Suppressor macrophage (primary cell): Measurements from ENCODE around the gene TRIM67.
"Not testable (repeated sequence)": the region's sequence is repeated elsewhere in the genome, so short reads cannot be mapped to it uniquely, and the experiment has no call there.

Experiments
- DNase-seq, 4 experiments: peaks; one replicate each; pipeline ENCODE4 v3.0.0-alpha.2; 2020 to 2022

TRIM67 gene

DNA sequence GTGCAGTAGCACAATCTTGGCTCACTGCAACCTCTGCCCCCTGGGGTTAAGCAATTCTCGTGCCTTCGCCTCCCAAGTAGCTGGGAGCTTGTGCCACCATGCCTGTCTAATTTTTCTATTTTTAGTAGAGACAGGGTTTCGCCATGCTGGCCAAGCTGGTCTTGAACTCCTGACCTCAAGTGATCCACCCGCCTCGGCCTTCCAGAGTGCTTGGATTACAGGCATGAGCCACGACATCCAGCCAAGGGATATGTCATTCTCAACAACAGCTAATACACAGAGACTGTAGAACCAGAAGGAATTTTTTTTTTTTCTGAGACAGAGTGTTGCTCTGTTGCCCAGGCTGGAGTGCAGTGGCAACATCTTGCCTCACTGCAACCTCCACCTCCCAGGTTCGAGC is 3.7 kb upstream of the TRIM67 start:
- DNase-seq: not testable (repeated sequence)

DNA sequence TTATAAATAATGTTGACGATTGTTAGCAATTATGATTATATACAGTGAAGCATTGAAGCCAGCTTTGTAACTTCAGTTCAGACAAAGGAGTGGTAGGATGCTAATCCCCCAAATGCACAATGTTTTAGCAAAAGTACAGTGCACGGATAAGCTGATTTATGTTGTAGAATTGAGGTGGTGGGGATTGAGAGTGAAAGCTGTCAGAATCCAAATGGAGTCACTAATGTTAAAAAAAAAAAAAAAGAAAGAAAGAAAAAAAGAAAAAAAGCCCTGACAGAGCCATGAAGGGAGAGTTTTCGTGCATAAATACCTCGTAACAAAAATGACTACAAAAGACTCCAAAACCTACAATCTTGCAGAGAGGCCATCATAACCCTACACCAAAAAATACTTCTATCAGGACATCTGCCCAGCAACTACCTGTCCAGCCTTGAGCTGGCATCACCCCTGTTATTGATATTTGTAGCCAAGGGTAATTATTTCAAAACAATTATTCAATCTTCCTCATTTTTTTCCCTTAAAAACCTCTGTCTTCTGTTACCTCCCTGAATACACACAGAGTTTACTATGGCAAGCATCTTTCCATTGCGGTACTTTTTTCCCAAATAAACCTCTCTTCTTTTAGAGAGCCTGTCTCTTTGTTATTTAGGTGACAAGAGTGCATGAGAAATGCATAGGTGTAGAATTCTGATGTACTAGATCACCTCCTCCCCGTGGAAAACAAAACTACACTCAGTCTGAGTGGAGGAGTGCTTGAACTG is 2.5 kb upstream of the TRIM67 start:
- DNase-seq: no peak

DNA sequence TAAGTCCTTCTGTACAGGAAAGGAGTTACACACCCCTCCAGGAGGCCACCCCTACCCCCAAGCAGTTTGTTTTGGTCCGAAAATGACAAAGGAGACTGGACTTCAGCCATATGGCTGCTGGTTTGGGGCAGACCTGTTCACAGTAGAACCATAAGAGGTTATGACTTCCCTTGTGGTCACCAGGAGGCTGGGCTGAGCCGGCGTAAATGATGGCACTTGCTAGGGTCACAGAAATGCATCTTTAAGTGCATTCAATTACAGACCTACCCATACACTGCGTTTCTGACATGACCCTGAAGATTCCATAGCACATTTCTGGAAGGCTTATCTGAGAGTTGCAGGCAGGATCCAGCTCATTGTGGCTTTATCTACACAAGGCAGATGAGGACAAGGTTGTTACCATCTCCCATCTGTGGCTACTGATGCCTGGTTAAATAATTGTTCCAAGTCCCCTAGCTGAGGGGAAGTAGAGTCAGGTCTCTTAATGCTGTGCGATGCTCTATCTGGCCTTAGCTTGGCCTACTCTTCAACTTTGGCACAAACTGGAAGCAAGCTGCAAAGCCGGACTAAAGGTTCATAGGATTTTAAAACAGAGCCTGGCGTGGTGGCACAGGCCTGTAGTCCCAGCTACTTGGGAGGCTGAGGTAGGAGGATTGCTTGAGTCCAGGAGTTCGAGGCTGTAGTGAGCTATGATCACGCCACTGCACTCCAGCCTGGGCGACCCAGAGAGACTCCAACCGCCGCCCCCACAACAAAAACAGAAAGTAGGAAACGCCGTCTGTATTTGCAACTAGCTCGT is 1.7 kb upstream of the TRIM67 start:
- no peak for DNase-seq

DNA sequence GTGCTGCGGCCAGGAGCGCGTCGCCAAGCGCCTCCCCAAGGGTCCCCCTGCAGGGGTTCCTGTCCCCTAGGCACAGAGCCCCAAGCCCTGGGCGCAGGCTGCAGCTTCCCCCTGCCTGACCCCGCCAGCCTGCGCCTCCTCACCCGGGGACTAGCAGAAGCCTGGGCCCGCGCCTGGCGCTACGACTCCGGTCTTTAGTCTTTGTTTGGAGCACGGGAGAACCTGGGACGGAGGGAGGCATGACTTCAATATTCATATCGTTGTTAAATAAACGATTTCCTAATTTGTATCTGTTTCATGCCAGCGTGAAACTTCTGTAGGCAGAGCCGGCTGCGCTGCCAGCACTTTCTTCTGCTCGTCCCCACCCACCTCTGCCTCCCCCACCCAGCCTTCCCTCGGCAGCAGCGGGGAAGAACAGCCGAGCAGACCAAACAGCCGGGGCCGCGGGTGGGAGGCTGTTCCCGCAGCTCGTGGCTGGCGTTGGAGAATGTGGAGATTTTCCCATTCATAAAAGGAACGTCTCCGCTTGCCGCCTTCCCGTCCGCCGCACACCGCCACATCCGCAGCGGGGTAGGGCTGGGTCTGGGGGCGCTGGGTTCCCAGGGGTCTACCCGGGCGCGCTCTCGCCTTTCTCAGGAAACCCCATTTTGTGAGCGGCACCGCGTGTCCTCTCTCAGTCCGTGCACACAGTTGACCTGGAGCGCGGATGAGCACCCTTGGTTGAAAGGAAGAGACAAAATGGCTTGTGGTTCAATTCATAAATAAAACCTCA is 777 bp upstream of the TRIM67 start:
- DNase-seq: peak in 2 of 4 experiments; percentile 7 to 24

DNA sequence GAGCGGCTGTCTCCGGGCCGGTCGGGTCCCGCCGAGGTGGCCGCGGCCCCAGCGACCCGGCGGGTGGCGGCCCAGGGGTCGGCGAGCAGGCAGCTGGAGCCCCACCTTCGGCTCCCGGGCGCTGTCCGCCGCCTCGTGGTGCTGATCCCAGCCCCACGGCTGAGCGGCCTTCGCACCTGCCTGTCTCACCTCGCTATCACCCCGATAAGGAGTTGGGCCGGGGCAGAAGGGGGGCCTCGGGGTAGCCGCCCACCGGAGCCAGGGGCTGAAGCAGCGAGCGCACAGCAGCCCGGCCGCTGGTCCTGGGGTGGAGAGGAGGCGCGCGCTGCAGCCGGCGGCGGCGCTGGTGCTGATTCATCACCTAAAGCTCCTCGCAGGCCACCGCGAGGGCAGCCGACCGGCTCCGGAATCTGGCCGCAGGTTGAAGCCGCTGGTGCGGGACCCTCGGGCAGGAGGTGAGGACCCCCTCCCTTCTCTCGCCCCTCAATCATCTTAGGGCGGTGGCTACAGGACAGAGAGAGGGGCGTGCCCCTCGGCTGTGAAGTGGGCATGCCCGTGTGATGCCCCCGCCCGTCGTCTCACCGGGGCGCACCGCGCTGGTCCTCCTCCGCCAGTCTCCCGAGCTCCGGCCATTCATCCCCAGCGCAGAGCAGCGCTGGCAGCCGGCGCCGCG is 575 bp downstream of the TRIM67 start:
- DNase-seq: peak in 2 of 4 experiments; percentile 34 to 48

DNA sequence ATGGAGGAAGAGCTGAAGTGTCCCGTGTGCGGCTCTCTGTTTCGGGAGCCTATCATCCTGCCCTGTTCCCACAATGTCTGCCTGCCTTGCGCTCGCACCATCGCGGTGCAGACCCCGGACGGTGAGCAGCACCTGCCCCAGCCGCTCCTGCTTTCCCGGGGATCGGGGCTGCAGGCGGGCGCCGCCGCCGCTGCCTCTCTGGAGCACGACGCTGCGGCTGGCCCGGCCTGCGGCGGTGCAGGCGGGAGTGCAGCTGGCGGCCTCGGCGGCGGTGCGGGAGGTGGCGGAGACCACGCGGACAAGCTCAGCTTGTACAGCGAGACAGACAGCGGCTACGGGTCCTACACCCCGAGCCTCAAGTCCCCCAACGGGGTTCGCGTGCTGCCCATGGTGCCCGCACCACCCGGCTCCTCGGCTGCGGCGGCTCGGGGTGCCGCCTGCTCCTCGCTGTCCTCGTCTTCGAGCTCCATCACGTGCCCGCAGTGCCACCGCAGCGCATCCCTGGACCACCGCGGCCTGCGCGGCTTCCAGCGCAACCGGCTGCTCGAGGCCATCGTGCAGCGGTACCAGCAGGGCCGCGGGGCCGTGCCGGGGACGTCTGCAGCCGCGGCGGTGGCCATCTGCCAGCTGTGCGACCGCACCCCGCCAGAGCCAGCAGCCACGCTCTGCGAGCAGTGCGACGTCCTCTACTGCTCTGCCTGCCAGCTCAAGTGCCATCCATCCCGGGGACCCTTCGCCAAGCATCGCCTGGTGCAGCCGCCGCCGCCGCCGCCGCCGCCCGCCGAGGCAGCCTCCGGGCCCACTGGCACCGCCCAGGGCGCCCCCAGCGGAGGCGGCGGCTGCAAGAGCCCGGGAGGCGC is 1.3 kb downstream of the TRIM67 start:
- DNase-seq: no peak

DNA sequence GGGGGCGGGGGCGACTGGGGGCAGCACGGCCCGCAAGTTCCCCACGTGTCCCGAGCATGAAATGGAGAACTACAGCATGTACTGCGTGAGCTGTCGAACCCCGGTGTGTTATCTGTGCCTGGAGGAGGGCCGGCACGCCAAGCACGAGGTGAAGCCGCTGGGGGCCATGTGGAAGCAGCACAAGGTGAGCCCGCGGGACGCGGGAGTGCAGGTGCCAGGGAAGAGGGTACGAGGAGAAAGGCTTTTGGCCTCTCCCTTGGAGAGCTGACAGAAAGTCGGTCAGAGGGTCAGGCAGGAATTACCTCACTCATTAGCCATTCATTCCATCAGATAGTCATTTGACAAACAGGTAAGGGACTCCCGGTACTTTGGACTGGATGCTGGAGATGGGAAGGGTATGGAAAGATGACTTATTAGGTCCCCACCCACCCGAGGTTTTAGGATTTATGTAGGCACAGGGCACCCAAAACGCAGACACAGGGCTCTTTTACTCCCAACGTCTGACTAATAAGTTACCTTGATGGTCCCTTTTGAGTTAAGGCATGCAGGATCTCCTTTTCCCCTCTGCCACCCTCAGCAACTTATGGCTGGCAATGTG is 2.1 kb downstream of the TRIM67 start:
- DNase-seq: peak in 1 of 4 experiments; percentile 7

DNA sequence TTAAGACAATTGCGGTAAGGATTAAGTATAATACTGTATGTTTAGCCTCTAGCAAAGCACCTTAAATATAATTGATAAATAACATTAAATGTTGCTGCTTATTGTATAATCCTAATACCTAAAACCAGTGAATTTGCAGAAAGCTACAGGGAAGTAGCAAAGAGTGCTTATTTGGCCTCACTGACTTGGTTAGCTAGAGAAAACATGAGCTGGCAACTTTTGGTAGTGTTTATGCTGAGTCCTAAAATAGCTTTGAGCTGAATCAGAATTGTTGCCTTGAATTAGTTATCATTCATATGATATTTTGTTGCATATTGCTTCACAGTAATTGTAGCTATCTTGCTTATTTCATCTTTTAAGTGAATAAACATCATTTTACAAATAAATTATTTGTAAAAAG is 3.5 kb downstream of the TRIM67 start:
- DNase-seq: peak in 1 of 4 experiments; percentile 11

DNA sequence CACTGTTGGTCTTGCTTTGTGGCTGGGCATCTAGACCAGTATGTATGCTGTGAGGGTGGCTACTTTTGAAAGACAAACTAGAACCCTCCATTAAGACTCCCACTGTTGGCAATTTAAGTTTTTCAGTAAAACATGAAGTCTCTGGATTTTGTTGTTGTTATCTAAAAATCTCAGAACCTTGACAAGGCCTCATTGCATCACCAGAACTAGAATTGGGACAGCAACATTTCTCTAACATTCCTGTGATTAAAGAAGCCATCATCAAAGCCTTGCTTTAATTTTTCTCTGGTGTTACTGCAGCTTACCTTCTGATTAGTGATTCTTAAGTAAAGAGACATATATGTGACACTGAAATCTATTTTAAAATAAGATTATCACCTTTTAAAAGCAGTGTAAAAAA is 4.5 kb downstream of the TRIM67 start:
- DNase-seq: no peak

DNA sequence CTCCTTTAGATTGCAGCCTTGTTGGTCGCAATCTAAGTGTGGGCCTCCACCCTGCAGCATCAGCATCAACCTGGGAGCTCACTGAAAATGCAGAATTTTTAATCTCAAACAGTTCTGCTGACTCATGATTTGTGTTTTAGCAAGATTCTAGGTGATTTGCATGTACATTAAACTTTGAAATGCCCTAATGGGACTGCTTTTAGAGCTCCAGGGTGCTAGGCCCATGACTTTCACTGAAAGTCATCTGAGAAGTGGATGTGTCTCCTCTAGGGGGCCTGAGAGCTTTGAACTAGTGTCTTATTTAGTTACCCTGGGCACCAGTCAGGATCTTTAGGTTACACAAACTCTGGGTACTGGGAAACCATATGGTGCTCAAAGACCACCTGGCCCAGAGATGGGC is 9.0 kb downstream of the TRIM67 start:
- DNase-seq: peak in 1 of 4 experiments; percentile 10

DNA sequence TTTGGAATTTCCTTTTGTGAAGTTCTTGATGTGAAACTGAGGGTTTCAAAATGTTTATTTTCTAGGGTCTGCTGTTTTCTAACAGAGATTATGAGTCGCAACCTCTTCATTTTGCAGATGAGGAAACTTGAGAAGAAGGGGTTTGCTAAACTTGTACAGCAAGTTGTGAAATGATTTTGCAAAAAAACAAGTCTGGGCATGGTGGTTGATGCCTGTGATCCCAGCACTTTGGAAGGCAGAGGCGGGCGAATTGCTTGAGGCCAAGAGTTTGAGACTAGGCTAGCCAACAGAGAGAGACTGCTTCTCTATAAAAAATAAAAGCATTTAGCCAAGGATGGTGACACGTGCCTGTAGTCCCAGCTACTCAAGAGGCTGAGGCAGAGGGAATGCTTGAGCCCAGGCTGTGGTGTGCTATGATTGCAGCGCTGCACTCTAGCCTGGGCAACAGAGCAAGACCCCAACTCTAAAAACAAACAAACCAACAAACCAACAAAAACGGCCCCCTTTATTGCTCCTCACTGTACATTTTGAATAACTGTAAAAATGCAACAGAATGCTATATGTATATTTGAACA is 9.9 kb downstream of the TRIM67 start:
- DNase-seq: peak in 1 of 4 experiments; percentile 5

DNA sequence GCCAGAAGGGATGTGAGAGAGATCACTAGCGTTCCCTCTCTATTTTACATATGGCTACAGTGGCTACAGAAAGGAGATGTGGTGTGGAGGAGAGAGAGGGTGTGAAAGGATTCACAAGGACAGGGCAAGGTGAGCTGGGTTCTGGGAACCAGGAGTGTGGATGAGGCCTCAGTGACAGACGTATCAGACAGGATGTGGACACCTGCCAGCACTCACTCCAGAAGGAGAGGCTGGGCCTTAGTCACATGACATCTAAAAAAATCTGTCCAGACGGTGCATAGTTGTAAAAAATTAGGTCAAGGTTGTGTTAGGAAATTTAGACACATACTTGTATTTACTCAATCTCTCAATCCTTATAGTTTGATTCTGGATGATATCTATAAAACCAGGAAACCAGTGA is 10.6 kb downstream of the TRIM67 start:
- DNase-seq: no peak

DNA sequence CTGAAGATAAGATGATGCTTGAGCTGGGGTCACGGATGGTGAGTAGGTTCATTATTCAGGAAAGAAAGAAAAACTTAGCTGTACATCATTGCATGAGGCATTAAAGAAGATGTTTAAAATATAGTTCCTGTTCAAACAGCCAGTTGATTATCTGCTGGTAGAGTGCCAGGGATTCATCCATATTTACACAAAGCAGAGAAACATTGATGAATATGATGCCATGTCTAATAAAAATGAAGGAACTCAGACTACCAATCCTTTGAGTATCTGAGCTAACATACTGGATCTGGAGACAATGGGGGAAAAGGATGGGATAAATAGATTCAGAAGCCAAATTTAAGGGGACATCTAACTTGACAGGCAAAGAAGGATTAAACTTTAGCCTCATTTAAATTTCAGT is 14.6 kb downstream of the TRIM67 start:
- no peak for DNase-seq

DNA sequence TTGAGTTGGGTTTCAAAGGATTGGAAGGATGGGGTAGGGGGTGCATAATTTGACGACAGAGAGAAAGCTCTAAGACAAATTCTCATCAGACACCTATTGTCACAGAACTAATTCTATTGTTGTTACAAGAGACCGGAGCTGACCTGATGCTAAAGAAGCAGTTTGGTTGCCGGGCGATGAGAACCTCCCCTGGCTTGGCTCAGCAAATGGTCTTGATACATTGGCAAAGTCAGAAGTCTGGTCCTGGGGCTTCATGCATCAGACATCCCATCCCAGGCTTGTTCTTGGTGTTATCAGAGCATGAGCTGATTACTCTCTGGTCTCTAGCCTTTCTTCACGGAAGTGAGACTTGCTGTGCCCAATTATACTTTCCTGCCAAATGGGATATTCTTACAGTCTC is 15.4 kb downstream of the TRIM67 start:
- no peak for DNase-seq

DNA sequence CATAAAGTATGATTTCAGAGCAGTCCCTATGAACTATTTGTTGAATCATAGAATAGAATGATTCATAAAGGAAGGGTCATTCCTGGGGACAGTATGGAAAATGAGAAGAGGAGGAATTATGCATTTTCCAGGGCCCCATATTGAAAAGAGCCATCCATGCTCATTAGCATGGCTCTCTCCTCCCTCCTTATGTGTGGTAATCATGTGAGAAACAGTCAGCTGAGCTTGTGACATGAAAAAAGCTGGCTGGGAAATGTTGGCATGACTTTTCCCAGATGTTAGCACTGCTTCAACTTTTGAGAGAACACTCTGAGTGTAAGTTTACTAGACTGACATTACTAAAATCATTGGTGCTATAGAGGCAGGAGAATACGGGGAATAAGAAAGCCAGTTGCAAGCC is 16.1 kb downstream of the TRIM67 start:
- peak in 2 of 4 experiments; percentile 23 to 31 for DNase-seq

DNA sequence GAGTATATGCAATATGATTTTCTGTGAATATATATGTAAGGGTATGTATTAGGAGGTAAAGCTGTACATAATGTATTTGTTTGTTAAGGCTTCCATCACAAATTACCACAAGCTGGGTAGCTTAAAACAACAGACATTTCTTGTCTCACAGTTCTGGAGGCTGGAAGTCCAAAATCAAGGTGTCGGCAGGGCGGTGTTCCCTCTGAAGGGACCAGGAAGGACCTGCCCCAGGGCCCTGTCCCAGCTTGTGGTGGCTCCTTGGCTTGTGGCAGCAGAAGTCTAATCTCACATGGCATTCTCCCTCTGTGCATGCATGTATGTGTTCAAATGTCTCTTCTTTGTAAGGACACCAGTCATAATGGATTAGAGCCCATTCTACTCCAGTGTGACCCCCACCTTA is 17.1 kb downstream of the TRIM67 start:
- no peak for DNase-seq

DNA sequence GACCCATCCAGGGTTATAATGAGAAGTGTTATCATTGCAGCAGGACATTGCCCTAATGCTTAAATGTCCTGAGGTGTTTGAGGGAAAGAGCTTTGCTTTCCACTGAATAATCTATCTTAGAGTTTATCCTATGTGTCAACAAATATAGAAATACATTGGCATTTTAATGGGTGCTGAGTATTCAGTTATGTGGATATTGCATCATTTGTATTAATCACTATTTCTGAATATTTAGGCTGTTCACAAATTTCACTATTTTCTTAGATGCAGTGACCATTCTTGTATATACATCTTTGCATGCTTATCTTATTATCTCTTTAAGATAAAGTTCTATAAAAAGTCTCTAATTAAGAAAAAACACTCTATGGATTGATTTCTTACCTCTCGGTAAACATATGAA is 18.2 kb downstream of the TRIM67 start:
- DNase-seq: no peak

DNA sequence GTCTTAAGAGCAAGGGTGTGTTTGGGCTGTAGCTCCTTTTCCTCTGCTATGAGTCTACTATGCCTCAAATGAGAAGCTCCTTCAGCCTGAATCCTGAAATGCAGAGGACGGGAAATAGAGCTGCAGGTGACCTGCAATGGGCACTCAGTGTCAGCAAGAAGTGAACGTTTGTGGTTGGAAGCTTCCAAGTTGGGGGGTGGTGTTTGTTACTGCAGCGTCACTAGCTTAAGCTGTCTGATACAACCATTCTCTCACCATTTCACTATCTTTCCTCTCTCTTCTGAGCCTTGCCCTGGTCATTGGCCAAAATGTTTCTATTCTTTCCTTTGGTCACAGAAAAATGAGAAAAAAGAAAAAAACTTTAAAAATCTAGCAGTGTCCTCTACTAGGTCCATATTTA is 19.4 kb downstream of the TRIM67 start:
- DNase-seq: no peak

DNA sequence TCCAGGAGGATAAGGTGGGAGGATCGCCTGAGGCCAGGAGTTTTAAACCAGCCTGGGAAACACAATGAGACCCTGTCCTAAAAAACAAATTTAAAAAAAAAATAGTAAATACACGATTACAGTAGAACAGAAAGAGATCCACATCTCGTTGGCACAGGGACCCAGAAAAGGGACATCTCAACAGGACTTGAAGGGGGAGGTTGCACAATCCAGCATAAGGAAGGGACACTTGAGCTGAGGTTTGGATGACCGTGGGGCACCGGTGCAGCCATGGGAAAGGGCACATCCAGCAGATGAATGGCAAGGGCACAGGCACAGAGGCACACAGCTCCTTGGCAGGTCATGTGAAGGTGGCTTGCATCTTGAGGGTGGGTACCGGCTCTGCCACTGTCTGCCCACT is 20.5 kb downstream of the TRIM67 start:
- DNase-seq: no peak

DNA sequence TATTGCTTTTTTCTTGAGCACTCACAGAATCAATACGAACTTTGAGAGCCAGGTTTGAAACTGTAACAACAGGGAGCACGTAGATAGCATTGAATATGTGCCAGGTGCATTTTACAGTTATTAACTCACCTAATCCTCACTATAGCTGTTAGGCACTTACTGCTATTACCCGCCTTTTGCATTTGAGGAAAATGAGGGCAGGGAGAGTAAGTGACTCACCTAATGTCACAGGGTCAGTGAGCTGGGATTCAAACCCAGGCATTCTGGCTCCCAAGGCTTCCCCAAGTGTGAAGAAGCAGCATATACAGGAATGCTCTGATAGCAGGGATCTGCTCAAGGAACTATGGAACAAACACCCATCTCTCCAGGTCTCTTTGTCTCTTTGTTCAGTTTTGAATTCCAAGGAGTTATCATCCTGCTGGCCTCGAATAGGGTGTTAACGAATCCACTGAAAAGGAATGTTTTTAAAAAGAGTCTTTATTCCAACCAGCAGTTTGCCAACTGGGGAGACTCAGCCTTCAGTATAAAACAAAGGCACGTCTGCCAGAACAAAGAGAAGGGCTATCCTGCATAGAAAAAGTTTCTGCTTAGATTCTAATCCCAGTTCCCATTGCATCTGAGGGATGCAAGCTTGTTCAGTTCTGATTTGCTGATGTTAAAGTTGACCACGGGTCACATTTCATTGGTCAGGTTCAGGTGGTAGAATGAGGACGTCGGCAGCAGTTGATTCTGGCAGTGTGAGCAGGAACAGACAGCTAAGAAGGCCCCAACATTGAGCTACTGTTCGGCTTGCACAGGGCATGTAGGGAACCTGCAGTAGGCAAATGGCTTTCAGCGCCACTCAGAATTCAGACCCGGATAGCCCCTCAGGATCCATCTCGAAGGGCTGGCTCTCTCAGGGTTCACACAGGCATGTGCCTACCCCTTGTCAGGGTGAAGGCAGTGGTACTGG is 22.1 kb downstream of the TRIM67 start:
- DNase-seq: no peak
